H9 (cell line): ENCODE results near the gene MED13L. TPM values are rescaled to one million over a fixed set of nuclear protein-coding genes. Genes with fewer than 3 reads are reported as not detected.

ENCODE experiments used
- DNase-seq: peaks from one replicate; pipeline ENCODE4 v3.0.0-alpha.2; 2017
- H2AFZ ChIP-seq: one replicate; pipeline ENCODE4 v1.6.1; 2013; ENCODE audit warnings: mild to moderate bottlenecking, low read length, control low read depth, moderate library complexity
- H2AK5ac ChIP-seq: 2 replicates; pipeline ENCODE4 v1.6.1; 2013; ENCODE audit warnings: low read length, control low read depth, mixed read lengths; ENCODE audit not compliant: insufficient read length
- H2BK120ac ChIP-seq: one replicate; pipeline ENCODE4 v1.6.1; 2013; ENCODE audit warnings: low read depth, mild to moderate bottlenecking, low read length, control low read depth, inconsistent platforms; ENCODE audit not compliant: poor library complexity, severe bottlenecking
- H2BK12ac ChIP-seq: 2 replicates; pipeline ENCODE4 v1.6.1; 2013; ENCODE audit warnings: low read length, control low read depth, mixed read lengths, low read depth; ENCODE audit not compliant: insufficient read length
- H2BK15ac ChIP-seq: 2 replicates; pipeline ENCODE4 v1.6.1; 2013; ENCODE audit warnings: low read depth, low read length, control low read depth
- H2BK20ac ChIP-seq: one replicate; pipeline ENCODE4 v1.6.1; 2013; ENCODE audit warnings: low read depth, mild to moderate bottlenecking, low read length, control low read depth, inconsistent platforms; ENCODE audit not compliant: poor library complexity, severe bottlenecking
- H2BK5ac ChIP-seq: 2 replicates; pipeline ENCODE4 v1.6.1; 2013; ENCODE audit warnings: low read length, control low read depth, mixed read lengths; ENCODE audit not compliant: insufficient read length
- H3K14ac ChIP-seq: 2 replicates; pipeline ENCODE4 v1.6.1; 2013; ENCODE audit warnings: low read length, control low read depth; ENCODE audit not compliant: insufficient read depth
- H3K18ac ChIP-seq: 2 replicates; pipeline ENCODE4 v1.6.1; 2013; ENCODE audit warnings: low read depth, mild to moderate bottlenecking, mixed read lengths, low read length, control low read depth; ENCODE audit not compliant: insufficient read length
- H3K23ac ChIP-seq: 2 replicates; pipeline ENCODE4 v1.6.1; 2013; ENCODE audit warnings: low read length, control low read depth, mixed read lengths, low read depth; ENCODE audit not compliant: insufficient read length
- H3K23me2 ChIP-seq: 2 replicates; pipeline ENCODE4 v1.6.1; 2013; ENCODE audit warnings: low read depth, mild to moderate bottlenecking, mixed read lengths, low read length, control low read depth; ENCODE audit not compliant: insufficient read length, poor library complexity, severe bottlenecking
- H3K27ac ChIP-seq: 2 replicates; pipeline ENCODE4 v1.5.1; 2013; ENCODE audit warnings: low read length, control low read depth, mixed read lengths, low read depth; ENCODE audit not compliant: insufficient read length
- H3K27me3 ChIP-seq: 2 replicates; pipeline ENCODE4 v1.6.1; 2013; ENCODE audit warnings: low read length, control low read depth, inconsistent platforms; ENCODE audit not compliant: insufficient read depth
- H3K4ac ChIP-seq: 2 replicates; pipeline ENCODE4 v1.6.1; 2013; ENCODE audit warnings: low read depth, mild to moderate bottlenecking, control low read depth, inconsistent platforms, low read length, moderate library complexity
- H3K4me1 ChIP-seq: 2 replicates; pipeline ENCODE4 v1.6.1; 2013; ENCODE audit warnings: low read length, control low read depth, inconsistent platforms; ENCODE audit not compliant: insufficient read depth
- H3K4me2 ChIP-seq: 2 replicates; pipeline ENCODE4 v1.6.1; 2013; ENCODE audit warnings: low read length, control low read depth, mixed read lengths; ENCODE audit not compliant: insufficient read length, insufficient read depth
- H3K56ac ChIP-seq: 2 replicates; pipeline ENCODE4 v1.6.1; 2013; ENCODE audit warnings: low read depth, mild to moderate bottlenecking, mixed read lengths, low read length, control low read depth; ENCODE audit not compliant: insufficient read length
- H3K79me1 ChIP-seq: 2 replicates; pipeline ENCODE4 v1.6.1; 2013; ENCODE audit warnings: low read depth, mild to moderate bottlenecking, moderate library complexity, low read length, control low read depth, inconsistent platforms; ENCODE audit not compliant: insufficient read depth, poor library complexity, severe bottlenecking
- H3K79me2 ChIP-seq: 2 replicates; pipeline ENCODE4 v1.6.1; 2013; ENCODE audit warnings: low read length, control low read depth, inconsistent platforms; ENCODE audit not compliant: insufficient read depth
- H3K9ac ChIP-seq: 2 replicates; pipeline ENCODE4 v1.6.1; 2013; ENCODE audit warnings: low read length, control low read depth, mixed read lengths; ENCODE audit not compliant: insufficient read length; ENCODE audit errors: extremely low read depth
- H3K9me3 ChIP-seq: one replicate; pipeline ENCODE4 v1.6.1; 2013; ENCODE audit warnings: low read depth, low read length, inconsistent platforms; ENCODE audit not compliant: control insufficient read depth
- H3T11ph ChIP-seq: one replicate; pipeline ENCODE4 v1.6.1; 2013; ENCODE audit warnings: mild to moderate bottlenecking, low read length, control low read depth, inconsistent platforms
- H4K20me1 ChIP-seq: one replicate; pipeline ENCODE4 v1.6.1; 2013; ENCODE audit not compliant: control insufficient read depth, insufficient read length, insufficient read depth
- H4K5ac ChIP-seq: 2 replicates; pipeline ENCODE4 v1.6.1; 2013; ENCODE audit warnings: low read depth, mild to moderate bottlenecking, mixed read lengths, low read length, control low read depth; ENCODE audit not compliant: insufficient read length
- H4K8ac ChIP-seq: replicated peaks from 2 replicates; pipeline ENCODE4 v1.6.1; 2013; ENCODE audit warnings: low read length, control low read depth, mixed read lengths, low read depth; ENCODE audit not compliant: insufficient read length
- H4K91ac ChIP-seq: 2 replicates; pipeline ENCODE4 v1.6.1; 2013; ENCODE audit warnings: low read depth, mild to moderate bottlenecking, moderate library complexity, mixed read lengths, low read length, control low read depth; ENCODE audit not compliant: insufficient read length
- H3K27ac Mint-ChIP-seq, 3 experiments: 2 replicates in 2 of 3; 3 replicates in 1 of 3; pipeline ENCODE4 v1.8.0; 2020 to 2021; ENCODE audit warnings: mixed read lengths in 3 of 3, mild to moderate bottlenecking in 1 of 3, moderate library complexity in 1 of 3
- H3K27me3 Mint-ChIP-seq: 2 replicates; pipeline ENCODE4 v1.8.0; 2021; ENCODE audit warnings: low read depth, mild to moderate bottlenecking, moderate library complexity, mixed read lengths
- H3K36me3 Mint-ChIP-seq, 3 experiments: 2 replicates in 2 of 3; 3 replicates in 1 of 3; pipeline ENCODE4 v1.8.0; 2020 to 2021; ENCODE audit warnings: low read depth in 3 of 3, mixed read lengths in 3 of 3; ENCODE audit not compliant: insufficient read depth in 1 of 3
- H3K4me1 Mint-ChIP-seq, 2 experiments: 2 replicates each; pipeline ENCODE4 v1.8.0; 2020; ENCODE audit warnings: mixed read lengths in 2 of 2
- H3K4me3 Mint-ChIP-seq, 2 experiments: 2 replicates in 1 of 2; 3 replicates in 1 of 2; pipeline ENCODE4 v1.8.0; 2020 to 2021; ENCODE audit warnings: mild to moderate bottlenecking in 2 of 2, mixed read lengths in 2 of 2, moderate library complexity in 1 of 2
- H3K9me3 Mint-ChIP-seq, 2 experiments: 2 replicates in 1 of 2; 3 replicates in 1 of 2; pipeline ENCODE4 v1.8.0; 2020; ENCODE audit warnings: mild to moderate bottlenecking in 2 of 2, mixed read lengths in 2 of 2, moderate library complexity in 1 of 2
- WGBS: extraction: QIAGEN DNeasy Blood & Tissue Kit; methylation state at CpG from one replicate; pipeline ENCODE4 v1.1.7; 2013; ENCODE audit warnings: missing lambda C conversion rate, low lambda C conversion rate, mixed read lengths; ENCODE audit not compliant: insufficient read length; ENCODE audit errors: extremely low coverage; 5-methylcytosine and 5-hydroxymethylcytosine counted together
- total RNA-seq: library from RNA; stranded (reverse); gene quantifications from 2 replicates; pipeline ENCODE4 v1.2.1, GENCODE V29; 2021
- TF ChIP-seq, protein P1 (sequence below): fragments of 200-600 bp; sonication (generic); conservative IDR thresholded peaks from 3 replicates; pipeline ENCODE4 v1.8.0; 2021; ENCODE audit warnings: antibody characterized with exemption, mild to moderate bottlenecking

The MED13L gene
- total RNA-seq, 1 experiment from 2014 or later: 52.4 TPM

DNA sequence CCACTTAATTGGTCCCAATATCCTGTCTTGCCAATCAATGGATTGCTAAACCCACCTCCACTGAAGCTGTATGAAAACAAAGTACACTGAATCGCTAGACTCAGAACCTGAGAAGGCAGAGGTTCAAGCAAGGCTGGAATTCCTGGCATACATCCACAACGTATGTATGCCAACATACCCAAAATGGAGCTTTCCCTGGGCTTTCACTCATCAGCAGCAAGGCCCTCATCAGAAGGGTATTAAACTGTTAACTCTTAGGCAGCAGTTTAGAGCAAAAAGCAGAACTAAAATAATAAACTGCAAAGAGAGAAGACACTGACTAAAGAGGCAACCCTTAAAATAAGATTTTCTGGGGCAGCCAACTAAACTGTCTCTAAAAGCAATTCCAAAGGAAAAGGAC is 13.6 kb downstream of the MED13L start:
- Histone ChIP-seq H4K91ac (no peak overlapping the region), H3K14ac (no peak overlapping the region), H4K20me1 (no peaks in the 10 kb centered on the region), H2BK5ac (no peak overlapping the region), H2BK20ac (no peak overlapping the region), H3K18ac (no peak overlapping the region), H3K27me3 (no peaks in the 10 kb centered on the region), H2AK5ac (no peak overlapping the region), H3K23me2 (no peaks in the 10 kb centered on the region), H3K4ac (no peak overlapping the region), H3K23ac (no peak overlapping the region), H2BK12ac (no peak overlapping the region), H2BK120ac (no peak overlapping the region), H3T11ph (no peak overlapping the region), H3K27ac (no peak overlapping the region), H2BK15ac (no peak overlapping the region), H3K9ac (no peak overlapping the region), H3K79me2 (peaks cover 28% of the 10 kb centered on the region), H4K8ac (no peak overlapping the region), H3K4me2 (no peak overlapping the region), H3K9me3 (no peaks in the 10 kb centered on the region), H4K5ac (no peak overlapping the region), H3K4me1 (peaks cover 5% of the 10 kb centered on the region), H2AFZ (no peak overlapping the region), H3K56ac (no peak overlapping the region), H3K79me1 (peaks cover 8% of the 10 kb centered on the region)
- Mint-ChIP-seq H3K36me3 (no peaks in the 10 kb centered on the region), H3K4me1 (peaks cover 26 to 30% of the 10 kb centered on the region in 2 experiments), H3K27ac (peak overlapping the region in 2 of 3 experiments; percentile 57 to 71; a peak in 3 of 7 replicates), H3K27me3 (no peaks in the 10 kb centered on the region), H3K9me3 (no peaks in the 10 kb centered on the region), H3K4me3 (no peak overlapping the region)
- TF ChIP-seq, protein P1, sequence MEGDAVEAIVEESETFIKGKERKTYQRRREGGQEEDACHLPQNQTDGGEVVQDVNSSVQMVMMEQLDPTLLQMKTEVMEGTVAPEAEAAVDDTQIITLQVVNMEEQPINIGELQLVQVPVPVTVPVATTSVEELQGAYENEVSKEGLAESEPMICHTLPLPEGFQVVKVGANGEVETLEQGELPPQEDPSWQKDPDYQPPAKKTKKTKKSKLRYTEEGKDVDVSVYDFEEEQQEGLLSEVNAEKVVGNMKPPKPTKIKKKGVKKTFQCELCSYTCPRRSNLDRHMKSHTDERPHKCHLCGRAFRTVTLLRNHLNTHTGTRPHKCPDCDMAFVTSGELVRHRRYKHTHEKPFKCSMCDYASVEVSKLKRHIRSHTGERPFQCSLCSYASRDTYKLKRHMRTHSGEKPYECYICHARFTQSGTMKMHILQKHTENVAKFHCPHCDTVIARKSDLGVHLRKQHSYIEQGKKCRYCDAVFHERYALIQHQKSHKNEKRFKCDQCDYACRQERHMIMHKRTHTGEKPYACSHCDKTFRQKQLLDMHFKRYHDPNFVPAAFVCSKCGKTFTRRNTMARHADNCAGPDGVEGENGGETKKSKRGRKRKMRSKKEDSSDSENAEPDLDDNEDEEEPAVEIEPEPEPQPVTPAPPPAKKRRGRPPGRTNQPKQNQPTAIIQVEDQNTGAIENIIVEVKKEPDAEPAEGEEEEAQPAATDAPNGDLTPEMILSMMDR: no peak
- no peak for DNase-seq
- WGBS: no CpG with 5 or more reads among the region's 2 CpGs
